SK-N-MC (cell line): ENCODE data around the gene ADCY2.

Experiments used
- EZH2 ChIP-seq: fragments of 200-600 bp; sonication (generic); IDR thresholded peaks from one replicate; pipeline ENCODE4 v1.6.1; 2017; ENCODE audit warnings: antibody characterized with exemption
- POLR2AphosphoS5 ChIP-seq: IDR thresholded peaks from 2 replicates; pipeline ENCODE4 v1.6.1; 2012; ENCODE audit warnings: mild to moderate bottlenecking, low read depth, low read length, borderline replicate concordance

DNA sequence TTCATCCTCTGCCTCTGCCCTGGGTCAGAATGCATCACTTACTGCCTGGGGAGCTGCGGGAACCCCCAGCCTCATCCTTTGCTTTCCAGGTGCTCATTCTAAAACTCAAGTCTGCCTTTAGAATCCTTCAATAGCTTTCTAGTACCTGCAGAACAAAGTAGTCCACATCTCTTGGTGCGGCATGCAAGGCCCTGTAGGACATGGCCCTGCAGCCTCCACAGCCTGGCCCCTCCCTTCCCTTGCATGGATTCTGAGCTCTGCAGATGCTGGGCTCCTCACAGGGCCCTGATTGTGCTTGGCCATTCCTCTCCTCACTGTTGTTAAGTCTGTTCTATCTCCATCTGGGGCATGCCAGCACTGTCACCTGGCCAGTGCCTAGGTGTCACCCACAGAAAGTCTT, 141.6 kb downstream of the ADCY2 start:
- no peak for TF ChIP-seq EZH2
- no peak for TF ChIP-seq POLR2AphosphoS5
